Activated naive CD4-positive, alpha-beta T cell treated with anti-CD3 and anti-CD28 coated beads, Interleukin-2, amount 50 U/mL, for 16 hours (primary cell): ENCODE data around the gene ZNF525.
A peak's percentile ranks its signal among the peaks of the same experiment; 100 is the strongest.
"Not testable (repeated sequence)": the region's sequence is repeated elsewhere in the genome, so short reads cannot be mapped to it uniquely, and the experiment has no call there.

Source experiments
- DNase-seq: peaks from one replicate; pipeline ENCODE4 v3.0.0-alpha.2; 2020

The ZNF525 gene

GRCh38 chr19:53395840-53396524 lies 30.5 kb downstream of the ZNF525 start:
- DNase-seq, result not testable (repeated sequence)

- no peak for DNase-seq
These were observed 31.0 kb downstream of the ZNF525 start for GRCh38 chr19:53396525-53396868.

DNA sequence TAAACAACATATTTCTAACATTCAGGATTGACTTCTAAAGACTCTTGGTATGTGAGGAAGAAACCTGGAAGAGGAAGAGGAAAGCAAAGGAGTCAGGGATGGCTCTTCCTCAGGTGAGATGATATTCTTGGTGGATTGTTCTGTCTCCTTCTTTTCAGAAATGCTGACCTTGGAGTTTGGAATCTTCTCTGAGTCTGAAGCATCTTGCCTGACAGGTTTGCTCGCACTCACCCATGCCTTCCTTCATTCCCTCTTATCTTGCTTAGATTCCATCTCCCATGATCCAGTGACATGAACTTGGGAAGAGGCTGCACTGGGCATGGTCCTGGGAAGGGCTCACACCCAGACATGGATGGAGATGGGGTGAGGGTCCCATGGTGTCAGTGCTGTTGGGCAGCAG lies 32.4 kb downstream of the ZNF525 start:
- DNase-seq, result not testable (repeated sequence)

DNA sequence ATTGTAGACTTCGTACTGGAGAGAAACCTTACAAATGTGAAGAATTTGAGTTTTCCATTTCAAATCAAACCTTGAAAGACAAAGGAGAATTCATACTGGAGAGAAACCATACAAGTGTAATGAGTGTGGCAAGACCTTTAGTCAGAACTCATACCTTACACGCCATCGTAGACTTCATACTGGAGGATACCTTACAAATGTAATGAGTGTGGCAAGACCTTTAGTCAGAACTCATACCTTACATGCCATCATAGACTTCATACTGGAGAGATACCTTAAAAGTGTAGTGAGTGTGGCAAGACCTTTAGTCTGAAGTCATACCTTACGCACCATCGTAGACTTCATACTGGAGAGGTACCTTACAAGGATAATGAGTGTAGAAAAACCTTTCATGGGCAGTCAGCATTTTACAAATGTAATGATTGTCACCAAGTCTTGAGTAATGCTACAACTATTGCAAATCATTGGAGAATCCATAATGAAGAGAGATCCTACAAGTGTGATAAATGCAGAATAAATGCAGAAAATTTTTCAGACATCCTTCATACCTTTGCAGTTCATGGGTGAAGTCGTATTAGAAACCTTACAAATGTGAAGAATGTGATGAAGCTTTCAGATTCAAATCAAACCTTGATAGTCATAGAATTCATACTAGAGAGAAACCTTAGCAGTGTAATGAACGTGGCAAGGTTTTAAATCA lies 44.1 kb downstream of the ZNF525 start:
- no peak for DNase-seq

DNA sequence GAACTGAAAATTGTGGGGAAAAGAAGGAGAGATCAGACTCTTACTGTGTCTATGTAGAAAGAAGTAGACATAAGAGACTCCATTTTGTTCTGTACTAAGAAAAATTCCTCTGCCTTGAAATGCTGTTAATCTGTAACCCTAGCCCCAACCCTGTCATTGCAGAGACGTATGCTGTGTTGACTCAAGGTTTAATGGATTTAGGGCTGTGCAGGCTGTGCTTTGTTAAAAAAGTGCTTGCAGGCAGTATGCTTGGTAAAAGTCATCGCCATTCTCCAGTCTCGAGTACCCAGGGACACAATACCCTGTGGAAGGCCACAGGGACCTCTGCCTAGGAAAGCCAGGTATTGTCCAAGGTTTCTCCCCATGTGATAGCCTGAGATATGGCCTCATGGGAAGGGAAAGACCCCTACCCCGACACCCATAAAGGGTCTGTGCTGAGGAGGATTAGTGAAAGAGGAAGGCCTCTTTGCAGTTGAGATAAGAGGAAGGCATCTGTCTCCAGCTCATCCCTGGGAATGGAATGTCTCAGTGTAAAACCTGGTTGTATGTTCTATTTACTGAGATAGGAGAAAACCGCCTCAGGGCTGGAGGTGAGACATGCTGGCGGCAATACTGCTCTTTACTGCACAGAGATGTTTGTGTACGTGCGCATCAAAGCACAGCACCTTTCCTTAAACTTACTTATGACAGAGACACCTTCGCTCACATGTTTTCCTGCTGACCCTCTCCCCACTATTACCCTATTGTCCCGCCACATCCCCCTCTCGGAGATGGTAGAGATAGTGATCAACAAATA lies 55.2 kb downstream of the ZNF525 start:
- DNase-seq, result not testable (repeated sequence)

GRCh38 chr19:53422551-53422950 lies 57.0 kb downstream of the ZNF525 start:
- no peak for DNase-seq

DNA sequence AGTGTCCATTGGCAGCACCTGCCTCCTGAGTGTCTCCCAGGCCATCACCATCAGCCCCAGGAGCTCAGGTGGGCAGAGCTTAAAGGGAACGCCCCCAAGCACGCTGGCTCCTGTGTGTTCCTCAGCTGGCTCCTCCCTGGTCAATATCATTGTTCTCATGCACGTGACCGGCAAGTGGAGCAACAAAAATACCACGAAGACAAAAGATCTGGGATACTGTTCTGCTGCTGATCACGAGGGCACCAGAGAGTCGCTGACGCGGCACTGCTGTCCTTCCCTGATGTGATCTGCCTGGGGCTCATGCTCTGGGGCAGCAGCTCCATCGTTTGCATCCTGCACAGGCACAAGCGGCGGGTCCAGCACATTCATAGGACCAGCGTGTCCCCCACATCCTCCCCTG lies 57.6 kb downstream of the ZNF525 start:
- not testable (repeated sequence) for DNase-seq

- DNase-seq, result not testable (repeated sequence)
These were observed 58.2 kb downstream of the ZNF525 start for GRCh38 chr19:53423680-53424079.

GRCh38 chr19:53424968-53425597 lies 59.6 kb downstream of the ZNF525 start:
- peak; percentile 64 for DNase-seq

- DNase-seq, result peak; percentile 96
These were observed 66.0 kb downstream of the ZNF525 start, which contains the start of gene ZNF761 for GRCh38 chr19:53431399-53432087. TSS of gene ZNF761 (plus strand) at chr19:53431984. CDS start at chr19:53447269, 15,285 bp downstream.

DNA sequence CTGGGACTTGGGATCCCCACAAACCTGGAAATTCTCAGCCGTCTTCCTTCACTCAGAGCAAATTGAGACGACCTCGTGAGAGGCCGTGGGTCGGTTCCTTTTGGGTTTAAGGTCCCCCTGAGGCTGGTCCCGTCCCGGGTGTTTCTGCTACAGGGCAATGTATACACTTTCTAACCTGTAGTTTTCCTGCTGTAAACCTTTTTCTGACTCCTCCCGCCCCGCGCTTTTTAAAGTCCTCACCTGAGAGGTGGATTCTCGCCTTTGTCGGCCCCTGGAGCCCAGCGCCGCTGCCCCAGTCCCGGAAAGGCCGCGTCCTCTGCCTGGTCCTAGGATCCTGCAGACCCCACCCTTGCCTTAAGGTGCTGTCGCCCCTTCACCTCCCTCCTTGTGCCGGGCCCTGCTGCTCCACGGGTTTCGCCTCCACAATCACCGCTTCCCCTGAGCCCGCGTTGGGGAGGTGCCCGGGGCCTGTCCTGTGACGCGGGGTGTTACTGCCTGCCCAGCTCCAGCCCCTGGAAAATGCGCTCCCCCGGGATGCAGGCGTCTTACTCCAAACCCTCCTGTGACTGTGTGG lies 66.7 kb downstream of the ZNF525 start:
- DNase-seq, result peak; percentile 16
